Gastroesophageal sphincter (tissue), 3 donors: ENCODE results near the gene B4GALT5.

ENCODE experiments used
- EP300 ChIP-seq: sonication (generic); formaldehyde crosslinking; IDR thresholded peaks from one replicate; pipeline ENCODE4 v1.6.1; 2017; ENCODE audit warnings: antibody characterized with exemption, mild to moderate bottlenecking
- POLR2AphosphoS5 ChIP-seq: sonication (generic); formaldehyde crosslinking; IDR thresholded peaks from one replicate; pipeline ENCODE4 v1.6.1; 2017; ENCODE audit warnings: antibody characterized with exemption
- TF ChIP-seq, protein P1 (sequence below), 4 experiments: fragments of 200-600 bp in 2 of 4; fragments of 450-650 bp in 2 of 4; sonication (generic) in 1 of 4; IDR thresholded peaks; one replicate each; pipeline ENCODE4 v1.5.1; 2017 to 2019; ENCODE audit warnings: antibody characterized with exemption in 4 of 4, mild to moderate bottlenecking in 2 of 4, moderate library complexity in 2 of 4

DNA sequence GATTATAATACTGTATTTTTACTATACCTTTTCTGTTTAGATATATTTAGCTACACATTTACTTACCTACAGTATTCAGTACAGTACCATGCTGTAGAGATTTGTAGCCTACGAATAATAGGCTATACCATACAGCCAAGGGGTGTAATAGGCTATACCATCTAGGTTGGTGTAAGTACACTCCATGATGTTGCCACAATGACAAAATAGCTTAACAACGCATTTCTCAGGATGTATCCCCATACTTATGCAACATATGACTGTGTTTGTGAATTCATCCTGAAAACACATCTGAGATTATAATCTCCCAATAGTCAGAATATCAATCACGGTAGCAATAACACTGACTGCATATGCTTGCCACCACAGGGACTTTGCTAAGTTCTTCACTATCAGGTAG lies 20.7 kb downstream of the B4GALT5 start:
- TF ChIP-seq, protein P1, sequence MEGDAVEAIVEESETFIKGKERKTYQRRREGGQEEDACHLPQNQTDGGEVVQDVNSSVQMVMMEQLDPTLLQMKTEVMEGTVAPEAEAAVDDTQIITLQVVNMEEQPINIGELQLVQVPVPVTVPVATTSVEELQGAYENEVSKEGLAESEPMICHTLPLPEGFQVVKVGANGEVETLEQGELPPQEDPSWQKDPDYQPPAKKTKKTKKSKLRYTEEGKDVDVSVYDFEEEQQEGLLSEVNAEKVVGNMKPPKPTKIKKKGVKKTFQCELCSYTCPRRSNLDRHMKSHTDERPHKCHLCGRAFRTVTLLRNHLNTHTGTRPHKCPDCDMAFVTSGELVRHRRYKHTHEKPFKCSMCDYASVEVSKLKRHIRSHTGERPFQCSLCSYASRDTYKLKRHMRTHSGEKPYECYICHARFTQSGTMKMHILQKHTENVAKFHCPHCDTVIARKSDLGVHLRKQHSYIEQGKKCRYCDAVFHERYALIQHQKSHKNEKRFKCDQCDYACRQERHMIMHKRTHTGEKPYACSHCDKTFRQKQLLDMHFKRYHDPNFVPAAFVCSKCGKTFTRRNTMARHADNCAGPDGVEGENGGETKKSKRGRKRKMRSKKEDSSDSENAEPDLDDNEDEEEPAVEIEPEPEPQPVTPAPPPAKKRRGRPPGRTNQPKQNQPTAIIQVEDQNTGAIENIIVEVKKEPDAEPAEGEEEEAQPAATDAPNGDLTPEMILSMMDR (IDR thresholded peaks at IDR 0.05): no peak
- TF ChIP-seq EP300 (no peak), POLR2AphosphoS5 (no peak)
